Stimulated activated CD8-positive, alpha-beta memory T cell treated with anti-CD3 and anti-CD28 coated beads, Interleukin-15, amount 100 ng/mL, for 24 hours (primary cell): Measurements from ENCODE around the gene GINS2.

ENCODE experiments used
- DNase-seq: peaks from one replicate; pipeline ENCODE4 v3.0.0-alpha.2; 2020; ENCODE audit warnings: low read depth

Gene GINS2

DNA sequence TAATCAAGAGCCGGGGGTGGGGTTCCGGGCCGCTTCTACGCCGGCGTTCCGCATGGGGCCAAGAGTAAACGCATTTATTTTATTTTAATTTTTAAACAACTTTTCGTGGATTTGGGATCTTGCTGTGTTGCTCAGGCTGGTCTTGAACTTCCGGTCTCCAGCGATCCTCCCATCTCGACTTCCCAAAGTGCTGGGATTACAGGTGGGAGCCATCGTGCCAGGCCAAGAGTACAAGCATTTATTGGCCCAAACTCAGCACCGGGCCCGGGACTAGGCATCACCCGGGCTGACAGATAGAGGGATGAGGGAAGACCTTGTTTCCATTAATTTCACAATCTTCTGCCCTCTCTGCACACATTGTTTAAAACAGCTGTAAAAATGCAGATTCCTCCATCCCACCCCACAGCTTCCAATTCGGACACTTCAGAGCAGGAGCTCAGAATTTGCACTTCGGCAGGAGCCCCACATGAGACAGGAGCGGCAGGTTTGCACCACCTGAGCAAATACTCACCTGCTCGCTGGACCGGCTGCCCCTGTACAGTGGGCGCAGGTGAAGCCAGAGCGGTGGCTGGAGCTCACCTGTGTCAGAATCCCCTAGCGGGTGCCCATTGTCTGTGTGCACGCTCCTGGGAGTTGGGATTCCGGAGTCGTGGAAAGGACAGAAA, 663 bp upstream of the GINS2 start:
- no peak for DNase-seq

DNA sequence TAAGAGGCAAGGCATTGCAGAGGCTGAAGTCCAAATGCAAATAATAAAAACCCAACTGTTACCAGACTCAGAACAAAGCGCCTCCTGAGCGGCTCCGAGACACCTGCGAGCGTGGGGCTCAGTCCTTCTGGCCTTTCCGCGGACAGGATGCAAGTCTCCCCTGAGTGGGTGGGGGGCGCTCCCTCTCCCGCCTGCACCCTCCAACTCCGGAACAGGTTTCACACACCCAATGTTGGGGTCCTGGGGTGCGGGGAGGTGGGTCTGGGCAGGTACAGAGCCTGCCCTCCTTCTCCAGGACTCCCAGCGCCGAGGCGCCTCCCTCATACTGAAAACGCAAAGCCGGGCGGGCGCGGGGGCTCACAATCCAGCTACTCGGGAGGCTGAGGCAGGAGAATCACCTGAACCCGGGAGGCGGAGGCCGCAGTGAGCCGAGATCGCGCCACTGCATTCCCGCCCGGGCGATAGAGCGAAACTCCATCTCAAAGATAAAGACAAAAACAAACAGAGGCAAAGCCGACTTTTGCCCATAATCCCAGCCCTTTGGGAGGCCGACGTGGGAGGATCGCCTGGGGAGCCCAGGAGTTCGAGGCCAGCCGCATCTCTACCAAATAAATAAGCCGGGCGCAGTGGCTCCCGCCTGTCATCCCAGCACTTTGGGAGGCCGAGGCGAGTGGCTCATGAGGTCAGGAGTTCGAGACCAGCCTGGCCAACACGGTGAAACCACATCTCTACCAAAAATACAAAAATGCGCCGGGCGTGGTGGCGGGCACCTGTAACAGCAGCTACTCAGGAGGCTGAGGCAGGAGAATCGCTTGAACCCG, 893 bp downstream of the GINS2 start:
- no peak for DNase-seq

- no peak for DNase-seq
Measured at GRCh38 chr16:85686912-85687591, 1.7 kb downstream of the GINS2 start.

- DNase-seq = no peak
Measured at GRCh38 chr16:85685251-85685650, 3.5 kb downstream of the GINS2 start.

DNA sequence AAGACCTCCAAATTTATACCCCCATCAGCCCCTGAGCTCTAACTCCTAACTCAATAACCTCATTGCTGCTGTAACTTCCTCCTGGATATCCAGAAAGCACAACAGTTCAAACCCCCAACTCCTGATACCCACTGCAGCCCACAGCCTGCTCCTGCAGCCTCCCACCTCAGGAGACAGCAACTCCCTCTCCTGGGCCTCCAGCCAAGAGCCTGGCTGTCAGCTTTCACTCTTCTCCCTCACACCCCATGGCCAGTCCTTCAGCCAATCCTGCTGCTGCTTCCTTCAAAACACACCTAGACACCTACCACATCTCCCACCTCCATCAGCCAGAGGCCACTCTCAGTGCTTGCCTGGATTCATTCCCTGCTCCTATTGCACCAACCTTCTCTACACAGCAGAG, 5.4 kb downstream of the GINS2 start:
- no peak for DNase-seq

- no peak for DNase-seq
Measured at GRCh38 chr16:85682516-85682915, 6.2 kb downstream of the GINS2 start.

DNA sequence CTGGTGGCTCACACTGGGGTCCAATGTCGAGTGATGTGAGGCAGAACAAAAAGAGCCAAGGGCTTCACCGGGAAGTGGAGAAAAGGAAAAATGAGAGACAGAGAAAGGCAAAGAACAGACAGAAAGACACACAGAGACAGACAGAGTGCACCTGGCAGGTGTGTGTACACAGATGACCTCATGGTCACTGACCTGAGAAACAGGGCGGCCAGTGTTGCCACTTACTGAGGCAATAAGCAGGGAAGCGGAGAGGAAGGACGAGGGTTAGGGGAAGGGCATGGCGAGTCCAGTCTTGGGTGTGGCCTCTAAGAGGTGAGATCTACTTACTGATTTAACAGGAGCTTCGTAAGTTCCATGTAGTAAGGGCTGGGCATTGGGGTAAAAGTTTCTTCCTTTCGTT, 7.5 kb downstream of the GINS2 start:
- no peak for DNase-seq

- no peak for DNase-seq
Measured at GRCh38 chr16:85680352-85680944, 8.3 kb downstream of the GINS2 start.

- DNase-seq = no peak
Measured at GRCh38 chr16:85679870-85680269, 8.9 kb downstream of the GINS2 start.

GRCh38 chr16:85678821-85679220, 9.9 kb downstream of the GINS2 start:
- no peak for DNase-seq

DNA sequence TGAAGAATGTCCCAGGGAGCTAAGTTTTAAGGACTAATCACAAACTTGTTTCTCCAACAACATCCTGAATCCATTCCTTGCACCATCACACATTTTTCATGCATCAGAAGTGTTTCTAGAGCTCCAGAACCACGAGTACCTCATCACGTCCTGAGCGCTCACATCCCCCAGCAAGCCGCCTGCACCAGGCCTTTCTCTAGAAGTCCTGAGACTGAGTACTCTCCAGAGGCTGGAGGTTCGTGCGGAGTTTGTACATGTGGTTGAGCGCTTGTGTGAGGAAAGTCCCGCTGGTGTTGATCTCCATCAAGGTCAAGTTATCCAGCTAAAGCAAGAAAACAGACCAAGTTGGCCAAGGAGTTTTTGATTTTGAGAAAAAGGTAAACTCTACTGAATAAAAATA, 10.7 kb downstream of the GINS2 start:
- no peak for DNase-seq

GRCh38 chr16:85677383-85677967, 11.3 kb downstream of the GINS2 start:
- no peak for DNase-seq

- no peak for DNase-seq
Measured at GRCh38 chr16:85676466-85676865, 12.3 kb downstream of the GINS2 start.

DNA sequence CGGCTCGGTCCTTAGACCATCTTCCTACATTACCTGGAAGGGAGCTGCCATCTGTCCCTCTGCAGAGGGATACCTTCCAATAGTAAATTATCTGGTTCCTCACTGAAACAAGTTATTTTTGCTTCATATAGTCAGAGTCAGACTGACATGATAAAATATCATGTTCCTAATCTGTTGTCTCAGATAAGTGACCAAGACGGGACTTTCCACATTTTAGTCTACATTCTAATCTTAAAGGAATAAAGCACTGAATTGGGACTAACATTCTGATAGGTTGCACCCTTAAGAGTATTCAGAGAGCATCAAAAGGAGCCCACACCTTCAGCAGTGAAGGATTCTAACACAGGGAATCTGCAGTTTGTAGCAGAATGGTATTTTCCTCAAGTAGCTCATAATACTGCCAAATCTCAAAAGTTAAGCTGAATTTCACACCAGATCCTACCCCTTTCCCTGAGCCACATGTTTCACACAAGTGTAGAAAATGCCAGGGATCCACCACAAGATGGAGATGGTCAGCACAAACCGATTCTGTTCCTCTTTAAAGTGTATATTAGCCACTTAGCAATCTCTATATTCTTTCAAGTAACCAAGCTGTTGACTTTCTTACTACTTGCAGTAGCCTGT, 13.4 kb downstream of the GINS2 start:
- no peak for DNase-seq

- DNase-seq = no peak
Measured at GRCh38 chr16:85674828-85675227, 13.9 kb downstream of the GINS2 start.

- no peak for DNase-seq
Measured at GRCh38 chr16:85674418-85674755, 14.4 kb downstream of the GINS2 start.

GRCh38 chr16:85673529-85674417, 15.0 kb downstream of the GINS2 start:
- DNase-seq = no peak

- no peak for DNase-seq
Measured at GRCh38 chr16:85670840-85671239, 17.9 kb downstream of the GINS2 start.

DNA sequence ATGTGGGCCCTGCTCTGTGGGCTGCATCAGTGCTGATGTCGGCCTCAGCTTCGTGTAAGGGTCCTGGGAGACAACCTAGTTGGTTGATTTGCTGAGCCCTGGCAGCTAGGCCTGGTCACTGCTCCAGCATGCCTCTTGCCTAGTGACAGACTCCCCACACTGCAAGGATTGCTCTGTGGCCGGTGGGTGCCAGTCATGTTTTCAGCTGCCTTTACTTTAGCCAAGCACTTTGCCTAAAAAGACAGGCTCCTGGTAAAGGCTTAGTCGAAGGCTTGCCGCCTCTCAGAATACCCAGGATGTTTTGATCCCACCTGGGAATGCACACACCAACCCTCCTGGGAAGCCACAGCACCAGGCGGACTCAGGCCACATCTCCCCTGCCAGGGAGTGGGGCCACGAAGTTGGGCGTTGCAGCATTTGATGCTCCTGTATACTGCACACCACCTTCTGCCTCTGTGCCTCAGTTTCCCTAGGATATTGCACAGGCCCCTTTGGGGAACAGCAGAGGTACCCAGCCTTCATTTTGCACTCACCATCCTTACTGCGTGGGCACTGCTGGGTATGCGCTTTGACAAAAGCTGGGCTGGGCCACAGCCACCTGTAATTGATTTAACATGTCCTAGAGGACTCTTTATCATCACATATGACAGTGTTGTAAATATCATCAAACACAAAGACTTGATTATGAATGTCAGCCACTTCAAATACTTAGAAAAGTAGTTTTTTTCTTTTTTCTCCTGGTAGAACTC, 19.9 kb downstream of the GINS2 start:
- no peak for DNase-seq

DNA sequence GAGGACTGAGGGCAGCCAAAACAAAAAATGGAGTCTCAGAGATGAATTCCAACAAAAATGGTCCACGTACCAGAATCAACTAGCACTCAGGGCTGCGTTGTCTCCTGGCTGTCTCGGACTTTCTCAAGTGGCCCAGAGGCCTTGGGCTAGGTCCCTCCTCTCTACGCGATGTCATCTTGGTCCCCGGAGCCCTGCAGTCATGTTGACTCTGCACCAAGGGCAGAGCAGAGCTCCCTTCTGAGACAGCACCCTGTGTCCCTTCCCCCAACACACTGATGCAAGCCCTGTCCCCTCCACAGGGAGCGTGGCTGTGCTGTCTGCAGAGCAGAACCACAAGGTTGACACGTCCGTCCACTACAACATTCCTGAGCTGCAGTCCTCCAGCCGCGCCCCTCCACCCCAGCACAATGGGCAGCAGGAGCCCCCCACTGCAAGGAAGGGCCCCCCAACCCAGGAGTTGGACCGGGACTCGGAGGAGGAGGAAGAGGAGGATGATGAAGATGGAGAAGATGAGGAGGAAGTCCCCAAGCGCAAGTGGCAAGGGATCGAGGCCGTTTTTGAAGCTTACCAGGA, 20.8 kb downstream of the GINS2 start:
- DNase-seq = no peak
